ENCODE measurements around the gene ERFL.

The ERFL gene

GRCh38 chr19:41928221-41928683 is at the start of gene ERFL:
Gene ERFL, minus strand, starts transcription at chr19:41928449. Its CDS starts 15,530 bp downstream, at chr19:41912919.
- DNase-seq (ENCODE audit: low read depth, low spot score) = no peak

GRCh38 chr19:41977916-41978315 is 49.7 kb upstream of the ERFL start:
- no peak for DNase-seq (ENCODE audit: low read depth, low spot score)

GRCh38 chr19:41974652-41975051 is 46.4 kb upstream of the ERFL start:
- no peak for DNase-seq (ENCODE audit: low read depth, low spot score)

- DNase-seq (ENCODE audit: low read depth, low spot score) = no peak
Measured at GRCh38 chr19:41971363-41971762, 43.1 kb upstream of the ERFL start.

GRCh38 chr19:41969772-41970458 is 41.7 kb upstream of the ERFL start:
- no peak for DNase-seq (ENCODE audit: low read depth, low spot score)

- no peak for DNase-seq (ENCODE audit: low read depth, low spot score)
Measured at GRCh38 chr19:41968751-41969595, 40.7 kb upstream of the ERFL start.

- DNase-seq (ENCODE audit: low read depth, low spot score) = no peak
Measured at GRCh38 chr19:41967054-41967783, 39.0 kb upstream of the ERFL start.

GRCh38 chr19:41965106-41965505 is 36.9 kb upstream of the ERFL start:
- no peak for DNase-seq (ENCODE audit: low read depth, low spot score)

GRCh38 chr19:41960973-41961372 is 32.7 kb upstream of the ERFL start:
- no peak for DNase-seq (ENCODE audit: low read depth, low spot score)

GRCh38 chr19:41959056-41960053 is 31.1 kb upstream of the ERFL start, which contains the start of gene RABAC1:
Gene RABAC1, minus strand, starts transcription at chr19:41959321. Its CDS starts 29 bp downstream, at chr19:41959292.
- peak; percentile 70 for DNase-seq (ENCODE audit: low read depth, low spot score)

- no peak for DNase-seq (ENCODE audit: low read depth, low spot score)
Measured at GRCh38 chr19:41958367-41959055, 30.3 kb upstream of the ERFL start.

- DNase-seq (ENCODE audit: low read depth, low spot score) = peak; percentile 57
Measured at GRCh38 chr19:41957838-41958366, 29.7 kb upstream of the ERFL start.

GRCh38 chr19:41957161-41957837 is 29.1 kb upstream of the ERFL start:
- no peak for DNase-seq (ENCODE audit: low read depth, low spot score)

- DNase-seq (ENCODE audit: low read depth, low spot score) = no peak
Measured at GRCh38 chr19:41956621-41957020, 28.4 kb upstream of the ERFL start.

GRCh38 chr19:41955521-41955920 is 27.3 kb upstream of the ERFL start:
- no peak for DNase-seq (ENCODE audit: low read depth, low spot score)

GRCh38 chr19:41951686-41952172 is 23.5 kb upstream of the ERFL start:
- no peak for DNase-seq (ENCODE audit: low read depth, low spot score)

- no peak for DNase-seq (ENCODE audit: low read depth, low spot score)
Measured at GRCh38 chr19:41947091-41947490, 18.8 kb upstream of the ERFL start.

- no peak for DNase-seq (ENCODE audit: low read depth, low spot score)
Measured at GRCh38 chr19:41945135-41945766, 17.0 kb upstream of the ERFL start.

GRCh38 chr19:41944336-41944735 is 16.1 kb upstream of the ERFL start:
- no peak for DNase-seq (ENCODE audit: low read depth, low spot score)
